NK-92 (cell line): ENCODE data around the gene PRDM16.

Experiments used
- DNase-seq: peaks from one replicate; lab custom pipeline; 2025; ENCODE audit not compliant: unreplicated experiment; lab: John Stamatoyannopoulos, UW

Gene PRDM16

GRCh38 chr1:3251807-3252428 is 182.9 kb downstream of the PRDM16 start:
- DNase-seq: no peak

GRCh38 chr1:3255680-3256079 is 186.7 kb downstream of the PRDM16 start:
- DNase-seq: no peak

- no peak for DNase-seq
Measured at GRCh38 chr1:3257788-3258187, 188.8 kb downstream of the PRDM16 start.

GRCh38 chr1:3258386-3259003 is 189.5 kb downstream of the PRDM16 start:
- no peak for DNase-seq

GRCh38 chr1:3259020-3259419 is 190.0 kb downstream of the PRDM16 start:
- no peak for DNase-seq

- no peak for DNase-seq
Measured at GRCh38 chr1:3261007-3261968, 192.3 kb downstream of the PRDM16 start.

- no peak for DNase-seq
Measured at GRCh38 chr1:3261969-3262579, 193.1 kb downstream of the PRDM16 start.

- no peak for DNase-seq
Measured at GRCh38 chr1:3262681-3263286, 193.8 kb downstream of the PRDM16 start.

GRCh38 chr1:3263790-3264189 is 194.8 kb downstream of the PRDM16 start:
- DNase-seq: no peak

- no peak for DNase-seq
Measured at GRCh38 chr1:3264456-3264855, 195.5 kb downstream of the PRDM16 start.

GRCh38 chr1:3265835-3266805 is 197.1 kb downstream of the PRDM16 start:
- DNase-seq: no peak

- DNase-seq: no peak
Measured at GRCh38 chr1:3266870-3267549, 198.0 kb downstream of the PRDM16 start.

- DNase-seq: no peak
Measured at GRCh38 chr1:3267550-3268270, 198.7 kb downstream of the PRDM16 start.

- DNase-seq: no peak
Measured at GRCh38 chr1:3268281-3268680, 199.3 kb downstream of the PRDM16 start.

GRCh38 chr1:3270403-3271245 is 201.6 kb downstream of the PRDM16 start:
- DNase-seq: no peak

- no peak for DNase-seq
Measured at GRCh38 chr1:3271866-3272265, 202.9 kb downstream of the PRDM16 start.

- no peak for DNase-seq
Measured at GRCh38 chr1:3272321-3273045, 203.5 kb downstream of the PRDM16 start.
